Sciatic nerve (tissue), 2 donors: Measurements from ENCODE around the gene ZNF212. TPM values are rescaled to one million over a fixed set of nuclear protein-coding genes. Genes with fewer than 3 reads are reported as not detected.
A peak's percentile ranks its signal among the peaks of the same experiment; 100 is the strongest.
"Not testable (repeated sequence)": the region's sequence is repeated elsewhere in the genome, so short reads cannot be mapped to it uniquely, and the experiment has no call there.

ENCODE experiments used
- ATAC-seq: fragments of 200-7000 bp; cut with Tn5 transposase; one replicate; pipeline ENCODE4 v1.9.1; 2020; ENCODE audit warnings: mild to moderate bottlenecking, moderate library complexity
- DNase-seq: peaks from one replicate; pipeline ENCODE4 v3.0.0-alpha.2; 2020; ENCODE audit warnings: low spot score
- intact Hi-C: fragments of 100-400 bp; cut with DNase I; formaldehyde crosslinking; loops from one replicate; pipeline ENCODE4 v1.14.2; 2022
- total RNA-seq: library from RNA; stranded (reverse); fragmentation: NEBNext Ultra II Directional; extraction: Animal tissue kit (Norgen Biotek cat#: 25700); gene quantifications from one replicate; pipeline ENCODE4 v1.2.1, GENCODE V29; 2021
- donor health status: DM: no; HTN: no; CAD: no.
- donor health status: DM: no; HTN: no; CAD: no.

ZNF212 gene
- total RNA-seq, 1 donor from 2014 or later: 13.2 TPM

DNA sequence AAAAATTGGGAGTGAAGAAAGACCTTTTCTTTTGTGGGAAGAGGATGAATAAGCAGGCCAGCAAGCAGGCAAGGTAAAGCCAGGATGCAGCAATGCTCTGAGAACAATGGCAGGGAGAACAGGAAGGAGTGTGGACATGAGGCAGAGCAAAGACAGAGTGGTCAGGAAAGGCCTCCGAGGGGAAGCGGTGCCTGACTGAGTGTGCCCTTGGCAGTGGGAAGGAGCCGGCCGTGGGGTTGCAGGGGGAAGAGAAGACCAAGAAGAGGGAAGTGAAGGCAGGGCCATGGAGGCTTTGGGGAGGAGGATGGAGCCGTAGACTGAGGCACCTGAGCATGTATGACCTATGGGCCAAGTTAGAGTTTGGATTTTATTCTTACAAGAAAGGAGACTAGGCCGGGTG, 21.9 kb upstream of the ZNF212 start:
- no peak for DNase-seq
- intact Hi-C loops: no loop called here

DNA sequence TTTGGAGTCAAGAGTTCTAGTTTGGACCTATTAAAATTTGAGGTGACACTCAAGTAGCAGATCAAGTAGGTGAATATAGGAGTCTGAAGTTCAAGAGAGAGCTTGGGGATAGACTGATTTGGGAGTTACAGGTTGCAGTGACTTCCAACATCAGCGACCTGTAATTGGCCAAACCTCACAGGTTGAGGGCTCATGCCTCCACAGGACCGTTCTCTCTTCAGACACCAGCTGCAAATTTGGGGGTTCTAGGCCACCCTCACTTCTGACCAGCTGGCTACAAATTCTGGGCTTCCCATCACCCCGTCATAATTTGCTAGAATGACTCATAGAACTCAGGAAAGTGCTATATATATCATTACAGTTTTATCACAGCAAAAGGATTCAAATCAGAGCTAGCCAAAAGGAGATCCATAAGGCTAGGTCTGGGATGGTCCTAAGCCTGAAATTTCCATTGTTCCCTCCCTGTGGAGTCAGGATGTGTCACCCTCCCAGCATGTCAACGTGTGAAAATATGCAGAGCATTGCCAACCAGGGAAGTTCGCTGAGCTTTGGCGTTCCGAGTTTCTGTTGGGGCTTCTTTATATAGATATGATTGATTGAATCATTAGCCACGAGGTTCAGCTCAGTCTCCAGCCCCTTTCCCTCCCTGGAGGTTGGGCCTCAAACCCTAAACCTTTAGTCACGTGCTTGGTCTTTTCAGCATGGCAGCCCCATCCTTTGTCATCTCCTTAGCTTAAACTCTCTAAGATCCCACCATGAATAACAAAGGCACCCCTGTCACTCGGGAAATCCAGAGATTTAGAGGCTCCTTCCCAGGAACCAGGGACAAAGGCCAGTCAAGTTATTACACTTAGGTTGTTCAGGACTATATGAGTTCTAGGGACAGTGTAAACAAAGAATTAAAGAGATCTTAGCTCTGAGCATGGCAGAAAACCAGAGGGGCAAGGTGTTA, 20.7 kb upstream of the ZNF212 start:
- intact Hi-C loops: no loop called here
- no peak for DNase-seq
- no peak for ATAC-seq

More for the DNA sequence above, 21.9 kb upstream of the ZNF212 start:
- no peak for ATAC-seq

DNA sequence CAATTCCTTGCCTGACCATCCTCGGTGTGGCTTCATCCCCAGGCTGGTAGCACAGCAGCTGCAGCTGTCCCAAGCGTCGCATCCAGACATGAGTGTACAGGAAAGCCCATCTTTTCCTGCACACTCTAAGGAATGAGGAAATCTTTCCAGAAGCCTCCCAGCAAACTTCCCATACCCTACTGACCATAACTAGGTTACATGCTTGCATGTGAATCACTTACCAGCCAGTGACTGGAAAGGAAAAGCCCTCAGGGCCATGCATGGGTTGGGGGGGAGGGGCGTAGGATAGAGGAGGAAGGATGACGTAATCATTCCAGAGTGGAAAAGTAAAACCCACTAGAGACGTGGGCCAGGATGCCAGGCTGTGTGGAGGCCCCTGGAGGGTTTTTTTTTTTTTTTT, 18.9 kb upstream of the ZNF212 start:
- intact Hi-C loops: no loop called here
- DNase-seq (no peak), ATAC-seq (no peak)

DNA sequence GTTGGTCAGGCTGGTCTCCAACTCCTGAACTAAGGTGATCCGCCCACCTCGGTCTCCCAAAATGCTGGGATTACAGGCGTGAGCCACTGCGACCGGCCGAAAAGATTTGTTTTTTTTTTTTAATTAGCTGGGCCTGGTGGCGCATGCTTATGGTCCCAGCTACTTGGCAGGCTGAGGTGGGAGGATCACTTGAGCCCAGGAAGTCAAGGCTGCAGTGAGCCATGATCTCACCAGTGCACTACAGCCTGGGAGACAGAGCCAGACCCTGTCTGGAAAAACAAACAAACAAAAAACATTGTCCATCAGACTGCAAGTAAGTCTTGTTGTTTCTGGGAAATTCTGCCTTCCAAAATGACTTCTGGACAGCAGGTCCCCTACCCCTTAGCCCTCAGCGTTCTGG, 16.3 kb upstream of the ZNF212 start:
- intact Hi-C loops: no loop called here
- ATAC-seq: no peak
- no peak for DNase-seq

DNA sequence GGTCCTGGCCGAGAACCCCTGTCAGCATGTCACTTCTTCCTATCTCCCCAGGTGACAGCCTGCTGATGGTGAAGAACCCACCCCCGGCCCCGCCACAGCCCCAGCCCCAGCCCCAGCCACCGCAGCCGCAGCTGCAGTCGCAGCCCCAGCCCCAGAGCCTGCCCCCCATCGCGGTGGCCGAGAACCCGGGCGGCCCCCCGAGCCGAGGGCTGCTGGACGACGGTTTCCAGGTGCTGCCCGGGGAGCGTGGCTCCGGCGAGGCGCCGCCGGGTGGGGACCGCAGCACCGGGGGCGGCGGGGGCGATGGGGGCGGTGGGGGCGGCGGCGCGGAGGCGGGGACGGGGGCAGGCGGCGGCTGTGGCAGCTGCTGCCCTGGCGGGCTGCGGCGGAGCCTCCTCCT, 15.7 kb upstream of the ZNF212 start:
- intact Hi-C loops: no loop called here
- ATAC-seq (no peak), DNase-seq (no peak)

DNA sequence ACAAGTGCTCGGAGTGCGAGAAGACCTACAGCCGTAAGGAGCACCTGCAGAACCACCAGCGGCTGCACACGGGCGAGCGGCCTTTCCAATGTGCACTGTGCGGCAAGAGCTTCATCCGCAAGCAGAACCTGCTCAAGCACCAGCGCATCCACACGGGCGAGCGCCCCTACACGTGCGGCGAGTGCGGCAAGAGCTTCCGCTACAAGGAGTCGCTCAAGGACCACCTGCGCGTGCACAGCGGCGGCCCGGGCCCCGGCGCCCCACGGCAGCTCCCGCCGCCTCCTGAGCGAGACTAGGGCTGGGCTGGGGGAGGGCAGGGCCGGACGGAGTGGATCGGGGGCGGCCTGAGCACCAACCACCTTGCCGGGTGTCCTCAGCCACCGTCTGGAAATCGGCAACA, 15.1 kb upstream of the ZNF212 start:
- ATAC-seq (no peak), DNase-seq (no peak)
- intact Hi-C loops: no loop called here

DNA sequence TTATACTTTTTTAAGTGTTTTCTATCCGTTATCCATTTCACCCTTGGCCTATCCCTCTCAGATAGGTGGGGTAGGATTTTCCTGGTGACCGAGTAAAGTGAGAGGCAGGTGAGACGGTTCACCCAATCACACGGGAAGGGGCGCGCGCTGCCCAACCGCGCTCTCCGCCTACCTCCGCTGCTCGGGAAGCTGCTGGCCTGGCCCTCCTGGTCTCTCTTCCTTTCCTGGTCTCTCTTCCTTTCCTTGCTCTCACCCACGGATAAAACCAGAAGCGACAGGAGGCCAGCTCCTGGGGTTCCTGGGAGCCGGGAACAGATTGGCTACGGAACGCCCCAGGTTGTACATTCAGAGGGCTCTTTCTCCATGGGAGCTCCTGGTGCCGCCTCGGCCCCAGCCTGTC, 14.3 kb upstream of the ZNF212 start:
- no peak for ATAC-seq
- no peak for DNase-seq
- intact Hi-C loops: no loop called here

DNA sequence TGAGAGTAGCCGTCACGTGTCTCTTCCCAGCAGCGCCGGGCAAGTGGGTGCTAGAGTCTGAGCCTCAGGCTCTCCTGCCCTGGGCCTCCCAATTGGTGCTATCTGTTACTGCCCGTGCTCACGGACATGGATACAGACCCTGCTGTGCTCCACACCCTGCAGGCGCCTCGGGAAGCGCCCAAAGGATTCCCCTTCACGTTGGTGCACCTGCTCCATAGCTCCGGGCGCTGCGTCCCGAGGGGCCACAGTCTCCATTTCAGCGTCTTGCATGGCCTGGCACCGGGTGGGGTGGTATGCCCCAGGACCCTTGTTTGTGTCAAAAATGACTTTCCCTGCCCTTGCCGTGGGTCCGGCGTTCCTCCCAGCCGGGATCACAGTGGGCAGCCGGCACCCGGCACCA, 13.8 kb upstream of the ZNF212 start:
- ATAC-seq (peak; percentile 14), DNase-seq (no peak)
- intact Hi-C loops: no loop called here

DNA sequence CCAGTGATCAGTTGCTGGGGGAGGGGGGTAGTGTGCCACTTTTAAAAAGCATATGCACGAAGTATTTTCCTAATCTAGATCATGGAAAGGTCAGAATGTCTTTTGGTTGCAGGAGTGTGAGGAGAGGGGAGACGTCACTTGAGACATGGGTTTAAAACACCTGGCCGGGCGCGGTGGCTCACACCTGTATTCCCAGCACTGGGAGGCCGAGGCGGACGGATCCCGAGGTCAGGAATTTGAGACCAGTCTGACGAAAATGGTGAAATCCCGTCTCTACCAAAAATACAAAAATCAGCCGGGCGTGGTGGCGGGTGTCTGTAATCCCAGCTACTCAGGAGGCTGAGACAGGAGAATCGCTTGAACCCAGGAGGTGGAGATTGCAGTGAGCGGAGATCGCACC, 13.1 kb upstream of the ZNF212 start:
- not testable (repeated sequence) for DNase-seq, ATAC-seq

DNA sequence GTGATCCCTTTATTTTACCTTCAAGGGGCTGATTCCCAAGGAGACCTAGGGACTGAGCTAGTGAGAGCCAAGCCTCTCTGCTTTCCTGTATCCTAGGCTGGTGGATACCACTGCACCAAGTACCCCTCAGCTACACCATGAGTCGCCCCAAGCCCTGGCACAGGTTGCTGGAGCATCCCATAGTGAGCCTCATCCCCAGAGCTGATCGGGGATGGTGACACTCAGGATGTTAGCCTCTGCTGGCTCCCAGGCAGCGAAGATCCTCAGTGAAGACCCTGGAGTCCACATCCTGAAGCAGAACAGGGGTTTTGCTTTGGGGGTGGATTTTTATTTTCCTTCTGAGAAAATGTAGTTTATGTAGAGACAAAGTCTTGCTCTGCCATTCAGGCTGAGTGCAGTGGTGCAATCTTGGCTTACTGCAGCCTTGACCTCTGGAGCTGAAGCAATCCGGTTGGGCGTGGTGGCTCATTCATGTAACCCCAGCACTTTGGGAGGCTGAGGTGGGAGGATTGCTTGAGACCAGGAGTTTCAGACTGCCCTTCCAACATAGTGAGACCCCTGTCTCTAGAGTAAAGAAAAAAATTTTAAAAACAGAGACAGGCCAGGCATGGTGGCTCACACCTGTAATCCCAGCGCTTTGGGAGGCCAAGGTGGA, 12.5 kb upstream of the ZNF212 start:
- DNase-seq: no peak
- intact Hi-C loops: no loop called here
- peak; percentile 33 for ATAC-seq

More for the DNA sequence above, 13.1 kb upstream of the ZNF212 start:
- intact Hi-C loops: not testable (repeated sequence)

DNA sequence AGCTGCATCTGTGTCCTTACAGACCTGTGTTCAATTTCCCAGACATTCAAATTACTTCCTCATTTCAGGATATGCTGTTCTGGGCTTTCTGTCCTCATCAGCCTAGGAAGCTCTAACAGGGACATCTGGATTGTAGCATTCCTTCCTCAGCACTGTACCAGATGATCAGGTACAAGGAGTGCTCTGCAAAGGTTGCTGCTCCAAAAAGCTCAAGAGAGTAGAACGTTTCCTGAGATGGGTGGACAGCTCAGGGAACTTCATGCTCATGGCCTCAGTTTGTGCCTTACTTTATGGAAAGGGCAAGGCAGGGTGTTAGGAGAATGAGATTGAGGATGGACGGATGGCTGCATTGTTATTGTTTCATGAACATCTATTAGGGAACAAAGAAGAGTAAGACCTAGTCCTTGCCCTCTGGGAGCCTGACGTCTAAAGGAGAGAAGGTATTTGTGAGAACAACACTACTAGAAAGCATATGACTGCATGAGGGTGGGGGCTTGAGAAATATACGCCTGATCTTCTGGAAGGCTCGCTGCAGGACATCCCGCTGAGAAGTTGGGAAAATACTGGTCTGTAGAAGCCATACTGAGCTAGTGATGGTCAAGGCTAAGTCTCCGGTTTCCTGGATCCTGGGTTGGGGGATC, 10.5 kb upstream of the ZNF212 start:
- intact Hi-C loops: no loop called here
- no peak for DNase-seq
- ATAC-seq: no peak

DNA sequence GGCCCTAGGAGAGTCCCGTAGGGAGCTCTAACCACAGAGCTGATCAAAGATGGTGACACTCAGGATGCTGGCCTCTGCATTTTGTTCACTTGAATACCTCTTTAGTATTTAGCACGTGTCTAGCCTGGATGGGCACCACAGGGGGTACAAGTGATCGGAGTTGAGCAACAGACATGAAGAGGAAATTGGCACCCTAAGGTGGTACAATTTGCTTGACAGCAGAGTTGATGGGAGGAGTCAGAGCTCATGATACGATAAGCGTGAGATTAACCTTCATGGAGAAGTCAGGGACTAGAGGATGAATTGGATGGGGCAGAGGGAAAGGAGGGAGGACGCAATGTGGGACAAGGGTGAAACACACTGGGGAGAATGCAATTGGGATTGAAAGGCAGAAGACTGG, 9.9 kb upstream of the ZNF212 start:
- no peak for DNase-seq
- intact Hi-C loops: no loop called here
- no peak for ATAC-seq

DNA sequence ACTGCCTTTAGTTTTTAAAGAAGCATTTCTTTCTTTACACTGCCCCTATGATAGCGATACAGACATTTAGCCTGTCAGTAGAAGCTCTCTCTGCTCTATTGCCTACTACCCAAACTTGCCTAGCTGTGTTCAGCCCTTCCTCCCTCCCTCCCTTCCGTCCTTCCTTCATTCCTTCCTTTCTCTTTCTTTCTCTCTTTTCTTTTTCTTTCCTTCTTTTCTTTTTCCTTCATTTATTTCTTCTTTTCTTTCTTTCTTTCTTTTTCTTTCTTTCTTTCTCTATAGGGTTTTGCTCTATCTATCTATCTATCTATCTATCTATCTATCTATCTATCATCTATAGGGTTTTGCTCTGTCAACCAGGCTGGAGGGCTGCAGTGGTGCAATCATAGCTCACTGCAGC, 7.1 kb upstream of the ZNF212 start:
- ATAC-seq (no peak), DNase-seq (no peak)
- intact Hi-C loops: no loop called here

DNA sequence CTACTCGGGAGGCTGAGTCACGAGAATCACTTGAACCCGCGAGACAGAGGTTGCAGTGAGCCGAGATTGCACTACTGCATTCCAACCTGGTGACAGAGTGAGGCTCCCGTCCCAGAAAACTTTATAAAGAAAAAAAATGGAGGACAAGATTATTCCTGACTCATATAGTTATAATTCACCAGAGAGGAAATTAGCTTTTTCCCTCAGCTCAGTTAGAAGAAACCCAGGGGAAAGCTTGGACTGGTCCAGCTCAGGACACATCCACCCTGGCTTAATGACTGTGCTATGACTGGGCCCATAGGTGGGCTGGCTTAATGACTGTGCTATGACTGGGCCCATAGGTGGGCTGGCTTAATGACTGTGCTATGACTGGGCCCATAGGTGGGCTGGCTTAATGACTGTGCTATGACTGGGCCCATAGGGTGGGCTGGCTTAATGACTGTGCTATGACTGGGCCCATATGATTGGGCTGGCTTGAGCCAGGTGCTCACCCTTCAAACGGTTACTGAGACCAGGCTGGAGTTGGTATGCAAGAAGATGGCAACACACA, 5.7 kb upstream of the ZNF212 start:
- intact Hi-C loops, DNase-seq, ATAC-seq: not testable (repeated sequence)

DNA sequence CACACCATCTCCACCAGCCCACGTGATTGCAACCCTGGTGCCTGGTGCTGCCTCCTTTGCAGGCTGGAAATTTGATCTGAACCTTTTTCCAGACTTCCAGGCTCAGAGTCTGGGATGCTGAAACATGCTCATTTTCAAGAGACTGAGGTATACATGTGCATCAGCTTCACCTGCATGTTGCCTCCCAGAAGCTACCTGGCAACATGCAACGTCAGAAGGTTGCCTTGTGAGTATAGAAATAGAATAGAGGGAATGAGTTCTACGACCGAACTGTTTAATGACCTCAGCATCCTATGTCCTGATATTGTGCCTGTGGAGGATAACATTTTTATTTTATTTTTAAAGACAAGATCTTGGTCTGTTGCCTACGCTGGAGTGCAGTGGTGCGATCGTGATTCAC, 1.9 kb upstream of the ZNF212 start:
- intact Hi-C loops: no loop called here
- DNase-seq (no peak), ATAC-seq (no peak)

DNA sequence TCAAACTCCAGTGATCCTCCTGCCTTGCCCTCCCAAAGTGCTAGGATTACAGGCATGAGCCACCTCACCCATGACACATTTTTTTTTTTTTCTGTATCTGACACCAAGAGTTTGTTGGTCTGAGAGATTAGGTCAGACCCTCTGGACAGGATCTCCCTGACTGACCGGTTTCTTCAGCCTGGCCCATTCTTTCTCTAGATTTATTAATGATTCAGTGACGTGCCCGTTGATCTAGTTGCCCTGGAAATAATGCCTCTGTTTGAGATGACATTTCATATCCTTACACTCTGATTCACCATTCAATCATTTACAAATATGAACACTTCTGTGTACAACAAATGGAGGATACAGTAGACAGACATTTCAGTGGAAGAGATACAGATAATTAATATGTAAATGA, 1.4 kb upstream of the ZNF212 start:
- ATAC-seq: no peak
- no peak for DNase-seq
- intact Hi-C loops: no loop called here

DNA sequence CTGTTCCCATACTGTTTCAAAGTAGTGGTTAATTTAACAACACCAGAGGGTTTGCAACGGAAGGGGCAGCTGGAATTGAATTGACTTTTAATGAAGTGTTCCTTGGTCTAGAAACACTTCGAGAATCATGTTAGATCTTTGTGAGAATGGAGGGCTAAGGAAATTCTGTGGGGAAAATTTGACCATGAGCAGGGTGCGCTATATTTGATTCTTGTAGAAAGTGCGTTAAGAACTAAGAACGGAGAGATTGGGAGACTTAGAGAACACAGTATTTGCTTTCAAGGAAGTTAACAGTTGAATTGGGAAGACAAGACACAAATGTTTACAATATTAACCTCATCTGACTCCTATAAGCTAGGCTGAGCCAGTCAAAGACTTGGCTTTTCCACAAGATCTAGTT, 1.2 kb downstream of the ZNF212 start:
- ATAC-seq (no peak), DNase-seq (no peak)
- intact Hi-C loops: no loop called here

DNA sequence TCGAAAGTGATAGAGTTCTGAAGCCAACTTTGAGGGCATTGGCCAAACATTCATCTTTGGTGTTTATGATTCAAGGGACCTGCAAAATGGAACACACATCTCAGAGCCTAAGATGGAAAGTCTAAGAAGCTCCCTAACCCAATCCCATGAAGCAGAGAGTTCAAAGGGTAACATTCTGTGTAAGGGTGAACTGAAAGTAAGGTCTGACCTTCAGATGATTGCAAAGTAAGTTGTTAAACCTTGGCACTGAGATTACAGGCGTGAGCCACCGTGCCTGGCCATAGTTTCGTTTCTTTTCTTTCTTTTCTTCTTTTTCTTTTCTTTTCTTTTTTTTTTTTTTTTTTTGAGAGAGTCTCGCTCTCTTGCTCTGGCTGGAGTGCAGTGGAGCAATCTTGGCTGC, 2.2 kb downstream of the ZNF212 start:
- intact Hi-C loops: no loop called here
- ATAC-seq (no peak), DNase-seq (no peak)

DNA sequence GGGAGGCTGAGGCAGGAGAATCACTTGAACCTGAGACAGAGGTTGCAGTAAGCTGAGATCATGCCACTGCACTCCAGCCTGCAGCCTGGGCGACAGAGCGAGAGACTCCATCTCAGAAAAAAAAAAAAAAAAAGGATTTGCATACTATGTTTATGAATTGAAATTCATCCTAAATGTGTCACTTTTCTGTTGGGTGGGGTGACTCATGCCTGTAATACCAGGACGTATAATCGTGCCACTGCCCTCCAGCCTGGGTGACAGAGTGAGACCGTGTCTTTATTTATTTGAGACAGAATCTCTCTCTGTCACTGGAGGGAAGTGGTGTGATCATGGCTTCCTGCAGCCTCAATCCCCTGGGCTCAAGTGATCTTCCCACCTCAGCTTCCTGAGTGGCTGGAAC, 5.8 kb downstream of the ZNF212 start:
- intact Hi-C loops: no loop called here
- no peak for ATAC-seq
- DNase-seq: no peak

DNA sequence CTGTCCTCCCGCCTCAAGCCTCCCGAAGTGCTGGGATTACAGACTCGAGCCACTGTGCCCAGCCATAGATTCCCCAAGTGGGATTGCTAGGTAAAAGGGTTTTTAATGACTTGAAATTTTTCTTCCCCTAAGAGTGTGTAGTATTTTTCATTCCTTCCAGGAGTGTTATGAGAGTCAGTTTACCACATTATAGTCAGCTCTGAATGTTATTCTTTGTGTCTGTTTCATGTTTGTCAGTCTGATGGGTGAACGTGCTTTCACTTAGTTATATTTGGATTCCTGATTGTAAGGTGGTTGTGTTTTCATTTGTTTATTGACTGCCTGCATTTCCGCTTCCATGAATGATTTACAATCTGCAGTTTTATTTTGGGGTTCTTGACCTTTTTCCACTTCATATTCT, 6.3 kb downstream of the ZNF212 start:
- ATAC-seq: no peak
- DNase-seq: peak; percentile 9
- intact Hi-C loops: no loop called here
